Smooth muscle cell (in vitro differentiated cells): Measurements from ENCODE around the gene FGFR2. TPM values are rescaled to one million over a fixed set of nuclear protein-coding genes. Genes with fewer than 3 reads are reported as not detected.

ENCODE experiments used
- DNase-seq: peaks from one replicate; lab custom pipeline; 2025; ENCODE audit not compliant: unreplicated experiment; lab: John Stamatoyannopoulos, UW
- H2AFZ ChIP-seq: fragments of 200-600 bp; sonication (generic); 2 replicates; pipeline ENCODE4 v1.6.0; 2016; ENCODE audit warnings: antibody characterized with exemption, low read depth, mild to moderate bottlenecking
- H3F3A ChIP-seq: fragments of 200-600 bp; sonication (generic); 2 replicates; pipeline ENCODE4 v1.6.0; 2017; ENCODE audit warnings: antibody characterized with exemption, low read depth
- H3K27ac ChIP-seq: fragments of 200-600 bp; sonication (generic); 2 replicates; pipeline ENCODE4 v1.5.1; 2016; ENCODE audit warnings: low read depth, mild to moderate bottlenecking
- H3K27me3 ChIP-seq: fragments of 200-600 bp; sonication (generic); 2 replicates; pipeline ENCODE4 v1.6.1; 2016; ENCODE audit warnings: low read depth, mild to moderate bottlenecking
- H3K36me3 ChIP-seq: fragments of 200-600 bp; sonication (generic); 2 replicates; pipeline ENCODE4 v1.5.1; 2016; ENCODE audit warnings: low read depth
- H3K4me1 ChIP-seq: fragments of 200-600 bp; sonication (generic); 2 replicates; pipeline ENCODE4 v1.5.1; 2016; ENCODE audit warnings: low read depth
- H3K4me2 ChIP-seq: fragments of 200-600 bp; sonication (generic); 2 replicates; pipeline ENCODE4 v1.6.0; 2016; ENCODE audit warnings: mild to moderate bottlenecking
- H3K4me3 ChIP-seq: fragments of 200-600 bp; sonication (generic); 2 replicates; pipeline ENCODE4 v1.5.1; 2016; ENCODE audit warnings: mild to moderate bottlenecking
- H3K79me2 ChIP-seq: fragments of 200-600 bp; sonication (generic); 2 replicates; pipeline ENCODE4 v1.6.0; 2016; ENCODE audit warnings: low read depth, mild to moderate bottlenecking
- H3K9ac ChIP-seq: fragments of 200-600 bp; sonication (generic); 2 replicates; pipeline ENCODE4 v1.6.0; 2016; ENCODE audit warnings: low read depth
- H3K9me3 ChIP-seq: fragments of 200-600 bp; sonication (generic); replicated peaks from 2 replicates; pipeline ENCODE4 v1.5.1; 2016; ENCODE audit warnings: low read depth
- H4K20me1 ChIP-seq: fragments of 200-600 bp; sonication (generic); 2 replicates; pipeline ENCODE4 v1.6.0; 2016; ENCODE audit warnings: low read depth
- CTCF ChIP-seq: fragments of 200-600 bp; sonication (generic); IDR thresholded peaks from 2 replicates; pipeline ENCODE4 v1.5.1; 2017; ENCODE audit warnings: borderline replicate concordance, mild to moderate bottlenecking, antibody characterized with exemption; ENCODE audit not compliant: insufficient read depth, poor library complexity, severe bottlenecking
- WGBS: methylation state at CpG from one replicate; pipeline ENCODE4 v1.1.7; 2016; ENCODE audit warnings: low lambda C conversion rate; 5-methylcytosine and 5-hydroxymethylcytosine counted together
- polyA plus RNA-seq: library from polyadenylated mRNA; unstranded; fragments of >200 nt; fragmentation: Nextera tagmentation; extraction: Ambion mirVana; gene quantifications from 2 replicates; pipeline ENCODE4 v1.2.1, GENCODE V29; 2016
- total RNA-seq: library from RNA; depleted of rRNA; stranded (reverse); fragments of >200 nt; gene quantifications from 2 replicates; pipeline ENCODE4 v1.2.3, GENCODE V29; 2014

The FGFR2 gene
- total and polyA plus RNA-seq, 2 experiments from 2014 or later = 85.9 to 103 TPM

GRCh38 chr10:121438333-121438732 is 159.9 kb downstream of the FGFR2 start:
- Histone ChIP-seq H3K36me3 (no peaks in the 10 kb centered on the region), H3K9me3 (no peaks in the 10 kb centered on the region), H3K4me2 (peak overlapping the region; percentile 49), H3F3A (no peaks in the 10 kb centered on the region), H3K4me1 (peaks cover 50% of the 10 kb centered on the region), H3K27me3 (no peaks in the 10 kb centered on the region), H3K27ac (no peak overlapping the region), H3K4me3 (no peak overlapping the region), H4K20me1 (no peaks in the 10 kb centered on the region), H2AFZ (no peak overlapping the region), H3K79me2 (no peaks in the 10 kb centered on the region), H3K9ac (no peak overlapping the region)
- no peak for TF ChIP-seq CTCF
- DNase-seq = no peak
- 97% methylated on average over 2 of the region's 2 CpGs for WGBS

- no peaks in the 10 kb centered on the region for H3K27me3 ChIP-seq
- no peaks in the 10 kb centered on the region for H3K9me3 ChIP-seq
- H4K20me1 ChIP-seq = no peaks in the 10 kb centered on the region
- peak overlapping the region; percentile 47 for H2AFZ ChIP-seq
- no peak for TF ChIP-seq CTCF
- peak overlapping the region; percentile 49 for H3K4me2 ChIP-seq
- H3K9ac ChIP-seq = no peak overlapping the region
- no peaks in the 10 kb centered on the region for H3K79me2 ChIP-seq
- 19% methylated on average over 4 of the region's 4 CpGs for WGBS
- peak overlapping the region; percentile 0 for H3K27ac ChIP-seq
- H3K36me3 ChIP-seq = no peaks in the 10 kb centered on the region
- H3K4me3 ChIP-seq = no peak overlapping the region
- no peaks in the 10 kb centered on the region for H3F3A ChIP-seq
- peaks cover 50% of the 10 kb centered on the region for H3K4me1 ChIP-seq
- DNase-seq = peak; percentile 3
Measured at GRCh38 chr10:121437596-121437995, 160.6 kb downstream of the FGFR2 start.

- Histone ChIP-seq H3F3A (no peaks in the 10 kb centered on the region), H3K9me3 (no peaks in the 10 kb centered on the region), H3K79me2 (no peaks in the 10 kb centered on the region), H3K4me1 (peaks cover 50% of the 10 kb centered on the region), H3K9ac (no peak overlapping the region), H3K27ac (peak overlapping the region; percentile 0), H3K4me3 (no peak overlapping the region), H2AFZ (peak overlapping the region; percentile 47), H3K36me3 (no peaks in the 10 kb centered on the region), H3K27me3 (no peaks in the 10 kb centered on the region), H3K4me2 (no peak overlapping the region), H4K20me1 (no peaks in the 10 kb centered on the region)
- DNase-seq = no peak
- TF ChIP-seq CTCF = no peak
- WGBS = 43% methylated on average over 5 of the region's 5 CpGs
Measured at GRCh38 chr10:121436630-121437341, 161.5 kb downstream of the FGFR2 start.

GRCh38 chr10:121436281-121436629 is 162.0 kb downstream of the FGFR2 start:
- H3K27me3 ChIP-seq = no peaks in the 10 kb centered on the region
- H3K27ac ChIP-seq = no peak overlapping the region
- peaks cover 50% of the 10 kb centered on the region for H3K4me1 ChIP-seq
- no peak overlapping the region for H2AFZ ChIP-seq
- no peak overlapping the region for H3K9ac ChIP-seq
- no peak for TF ChIP-seq CTCF
- no peak overlapping the region for H3K4me2 ChIP-seq
- DNase-seq = no peak
- H3K36me3 ChIP-seq = no peaks in the 10 kb centered on the region
- no peaks in the 10 kb centered on the region for H3F3A ChIP-seq
- H3K9me3 ChIP-seq = no peaks in the 10 kb centered on the region
- no peak overlapping the region for H3K4me3 ChIP-seq
- H3K79me2 ChIP-seq = no peaks in the 10 kb centered on the region
- no peaks in the 10 kb centered on the region for H4K20me1 ChIP-seq
- 77% methylated on average over 5 of the region's 5 CpGs for WGBS
